ENCODE data around the gene SLC25A27. TPM values are rescaled to one million over a fixed set of nuclear protein-coding genes. Genes with fewer than 3 reads are reported as not detected.
"Not testable (repeated sequence)": the region's sequence is repeated elsewhere in the genome, so short reads cannot be mapped to it uniquely, and the experiment has no call there.

SLC25A27 gene
- total RNA-seq, 2 donors from 2014 or later, result 14.0 to 14.9 TPM

DNA sequence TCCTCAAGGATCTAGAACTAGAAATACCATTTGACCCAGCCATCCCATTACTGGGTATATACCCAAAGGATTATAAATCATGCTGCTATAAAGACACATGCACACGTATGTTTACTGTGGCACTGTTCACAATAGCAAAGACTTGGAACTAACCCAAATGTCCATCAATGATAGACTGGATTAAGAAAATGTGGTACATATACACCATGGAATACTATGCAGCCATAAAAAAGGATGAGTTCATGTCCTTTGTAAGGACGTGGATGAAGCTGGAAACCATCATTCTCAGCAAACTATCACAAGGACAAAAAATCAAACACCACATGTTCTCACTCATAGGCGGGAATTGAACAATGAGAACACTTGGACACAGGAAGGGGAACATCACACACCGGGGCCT, 4.7 kb upstream of the SLC25A27 start:
- DNase-seq (ENCODE audit: low spot score); intact Hi-C loops (cut with DNase I): not testable (repeated sequence)

DNA sequence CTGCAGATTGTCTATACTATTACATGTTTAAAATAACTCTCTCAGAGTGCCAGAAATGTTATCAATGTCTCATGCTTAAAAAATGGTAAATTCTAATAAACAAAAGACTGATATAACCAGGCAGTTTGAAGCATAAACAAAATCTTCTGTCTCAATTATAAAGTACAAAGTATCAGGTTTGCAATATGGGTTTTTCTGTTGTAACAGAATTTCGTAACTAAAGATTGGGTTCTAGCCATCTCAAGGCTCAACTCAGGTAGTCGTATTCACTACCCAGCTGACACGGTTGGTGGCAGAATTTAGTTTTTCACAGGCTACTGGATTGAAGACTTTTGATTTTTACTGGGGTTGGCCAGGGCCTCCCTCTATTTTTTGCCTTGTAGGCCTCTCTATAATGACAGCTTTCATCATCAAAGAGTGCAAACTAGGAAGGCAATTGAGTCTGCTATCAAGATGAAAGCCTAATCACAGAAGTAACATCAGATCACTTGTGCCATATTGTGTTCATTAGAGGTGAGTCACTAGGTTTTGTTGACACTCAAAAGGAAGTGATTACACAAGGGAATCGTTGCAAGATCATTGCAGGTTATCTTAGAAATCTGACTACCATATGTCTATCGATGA, 3.8 kb upstream of the SLC25A27 start:
- DNase-seq (ENCODE audit: low spot score), result no peak
- intact Hi-C loops (cut with DNase I), result no loop called here

DNA sequence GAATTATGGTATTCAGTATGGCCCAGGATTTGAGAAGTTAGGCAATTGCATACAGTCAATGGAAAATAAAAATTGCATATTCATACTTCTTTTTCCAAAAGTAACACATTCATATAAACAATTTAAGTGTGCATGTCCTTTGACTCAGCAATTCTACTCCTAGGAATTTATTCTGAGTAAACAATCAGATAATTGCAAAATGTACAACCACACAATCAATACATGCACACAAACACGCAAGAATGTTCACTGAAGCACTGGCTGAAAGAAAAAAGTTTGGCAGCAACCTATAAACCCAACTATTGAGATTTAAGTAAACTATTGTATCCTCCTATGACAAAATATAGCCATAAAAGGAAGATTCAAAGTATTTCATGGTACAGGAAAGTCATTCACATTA, 1.8 kb upstream of the SLC25A27 start:
- no peak for DNase-seq (ENCODE audit: low spot score)
- intact Hi-C loops (cut with DNase I), result no loop called here

DNA sequence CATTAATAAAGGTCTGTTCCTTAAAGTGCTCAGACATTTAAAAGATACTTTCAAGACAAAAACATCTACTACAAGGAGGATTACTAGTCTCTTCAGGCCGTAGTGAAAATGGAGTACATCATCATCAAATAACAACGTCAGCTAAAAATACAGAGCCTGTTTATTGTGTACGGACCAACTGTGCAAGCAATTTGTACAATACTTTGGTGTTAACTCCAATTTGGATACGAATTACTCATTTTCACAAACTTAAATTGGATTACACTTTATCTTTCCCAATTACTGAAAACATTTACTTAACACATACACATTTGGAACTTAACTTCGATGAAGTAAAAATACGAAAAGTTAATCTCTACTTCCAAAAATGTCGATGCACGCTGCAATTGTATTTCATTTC, 959 bp upstream of the SLC25A27 start:
- DNase-seq (ENCODE audit: low spot score), result no peak
- intact Hi-C loops (cut with DNase I), result no loop called here

DNA sequence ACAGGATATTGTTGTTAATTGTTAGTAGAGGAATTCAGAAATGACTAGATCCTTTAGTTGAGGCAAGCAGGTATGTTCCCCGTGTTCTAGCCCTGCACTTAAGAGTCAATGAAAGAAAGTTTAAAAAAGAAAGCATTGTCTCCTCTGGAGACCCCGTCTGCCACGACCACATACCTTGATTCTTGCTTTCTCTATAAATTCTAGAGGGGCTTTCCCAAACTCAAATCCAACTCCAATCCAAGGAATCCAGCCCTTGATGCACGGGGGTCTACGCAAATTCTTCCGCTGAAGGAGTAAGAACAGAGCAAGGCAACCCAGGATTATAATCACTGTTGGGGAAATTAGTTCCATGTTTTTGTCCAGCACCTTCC, 558 bp upstream of the SLC25A27 start:
- intact Hi-C loops (cut with DNase I), result no loop called here
- DNase-seq (ENCODE audit: low spot score), result no peak

DNA sequence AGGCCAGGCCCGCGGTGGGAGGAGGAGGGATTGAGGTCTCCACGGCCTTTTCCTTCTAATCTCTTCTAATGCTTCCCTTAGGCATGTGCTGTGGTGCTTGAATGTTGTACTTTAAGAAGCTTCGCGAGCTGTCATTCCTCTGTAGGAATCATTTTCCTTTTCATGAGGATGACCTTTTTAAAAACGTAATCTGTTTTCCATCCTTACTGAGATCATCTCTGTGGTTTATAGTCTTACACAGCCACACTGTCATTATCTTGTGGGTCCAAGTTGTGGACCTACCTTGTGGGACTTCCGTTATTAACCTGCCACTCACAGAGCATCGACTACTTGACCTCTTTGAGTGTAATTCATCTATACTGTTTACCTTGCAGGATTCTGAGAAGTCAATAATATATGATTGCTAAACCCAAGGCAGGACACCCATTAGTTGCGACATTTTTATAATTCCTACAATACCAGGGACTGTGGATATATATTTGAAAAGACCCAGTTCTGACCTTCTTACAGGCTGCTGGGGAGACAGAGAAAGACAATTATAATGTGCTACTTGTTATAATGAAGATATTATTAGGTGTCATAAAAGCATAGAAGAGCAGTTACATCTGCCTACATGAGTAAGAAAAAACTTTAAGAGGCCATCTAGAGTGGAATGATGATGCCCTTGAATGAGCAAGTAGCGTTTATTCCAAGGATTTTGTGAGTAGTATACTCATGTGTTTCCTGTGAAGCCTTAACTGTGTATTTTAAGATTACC, 842 bp downstream of the SLC25A27 start:
- DNase-seq (ENCODE audit: low spot score), result no peak
- intact Hi-C loops (cut with DNase I), result no loop called here

DNA sequence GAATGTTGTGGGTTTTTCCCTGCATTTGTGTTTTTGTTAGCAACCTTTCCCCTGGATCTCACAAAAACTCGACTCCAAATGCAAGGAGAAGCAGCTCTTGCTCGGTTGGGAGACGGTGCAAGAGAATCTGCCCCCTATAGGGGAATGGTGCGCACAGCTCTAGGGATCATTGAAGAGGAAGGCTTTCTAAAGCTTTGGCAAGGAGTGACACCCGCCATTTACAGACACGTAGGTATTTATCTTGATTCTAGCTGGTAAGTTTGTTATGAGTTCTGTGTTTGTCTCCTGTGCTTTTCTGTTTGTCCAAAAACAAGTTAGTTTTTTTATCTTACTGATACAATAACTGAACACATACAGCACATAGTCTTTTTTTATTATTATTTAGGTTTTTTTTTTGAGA, 3.0 kb downstream of the SLC25A27 start:
- intact Hi-C loops (cut with DNase I), result no loop called here
- DNase-seq (ENCODE audit: low spot score), result no peak

DNA sequence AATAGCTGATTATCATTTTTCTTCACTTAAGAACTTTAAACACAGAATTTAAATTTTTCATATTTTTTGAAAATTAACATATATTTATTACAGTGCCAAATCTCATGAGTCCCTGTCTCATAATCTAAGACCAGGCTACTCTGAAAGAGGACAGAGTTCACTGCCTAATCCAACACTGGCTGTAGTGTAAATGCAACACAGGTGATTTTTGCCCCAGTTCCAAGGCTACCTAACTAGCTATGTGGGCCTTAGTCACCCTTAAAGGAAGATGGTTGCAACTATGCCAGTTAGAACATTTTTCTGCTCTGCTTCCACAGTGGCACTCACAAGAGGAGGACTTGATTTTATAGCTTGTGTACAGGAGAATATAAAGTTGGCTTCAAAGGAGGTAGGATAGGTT, 4.9 kb downstream of the SLC25A27 start:
- no peak for DNase-seq (ENCODE audit: low spot score)
- intact Hi-C loops (cut with DNase I), result no loop called here

DNA sequence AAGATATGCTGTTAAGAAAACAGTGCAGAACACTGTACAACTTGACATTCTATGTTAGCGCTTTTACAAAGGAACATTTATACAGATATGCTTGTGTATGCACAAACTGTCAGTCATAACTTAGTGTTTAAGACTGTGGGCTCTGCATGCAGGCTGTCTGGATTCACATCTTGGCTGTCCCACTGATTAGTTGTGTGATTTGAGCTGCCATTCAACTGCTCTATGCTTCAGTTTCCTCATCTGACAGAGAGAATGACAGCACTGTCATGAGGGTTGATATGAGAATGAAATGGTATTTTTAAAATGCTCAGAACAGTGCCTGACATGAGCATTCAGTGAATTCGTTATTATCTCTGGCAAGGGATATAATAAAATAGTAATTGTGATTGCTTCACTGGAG, 8.7 kb downstream of the SLC25A27 start:
- intact Hi-C loops (cut with DNase I), result no loop called here
- no peak for DNase-seq (ENCODE audit: low spot score)

DNA sequence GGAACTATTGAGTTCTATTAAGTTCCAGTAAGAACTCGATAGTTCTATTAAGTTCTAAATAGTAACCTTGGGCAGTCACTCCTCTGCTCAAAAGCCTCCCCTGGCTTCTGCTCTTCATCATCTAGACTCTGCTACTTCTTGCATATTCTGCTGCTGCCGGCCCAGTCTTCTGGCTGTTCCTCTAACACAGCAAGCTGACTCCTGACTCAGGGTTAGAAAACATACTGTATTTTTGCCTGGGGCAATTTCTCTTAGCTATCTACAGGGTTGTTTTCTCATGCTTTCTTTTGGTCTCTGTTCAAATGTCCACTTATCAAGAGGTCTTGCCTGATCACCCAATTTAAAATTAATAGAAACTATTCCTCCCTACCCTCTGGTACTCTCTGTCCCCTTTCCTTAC, 14.6 kb downstream of the SLC25A27 start:
- no peak for DNase-seq (ENCODE audit: low spot score)
- intact Hi-C loops (cut with DNase I), result no loop called here

DNA sequence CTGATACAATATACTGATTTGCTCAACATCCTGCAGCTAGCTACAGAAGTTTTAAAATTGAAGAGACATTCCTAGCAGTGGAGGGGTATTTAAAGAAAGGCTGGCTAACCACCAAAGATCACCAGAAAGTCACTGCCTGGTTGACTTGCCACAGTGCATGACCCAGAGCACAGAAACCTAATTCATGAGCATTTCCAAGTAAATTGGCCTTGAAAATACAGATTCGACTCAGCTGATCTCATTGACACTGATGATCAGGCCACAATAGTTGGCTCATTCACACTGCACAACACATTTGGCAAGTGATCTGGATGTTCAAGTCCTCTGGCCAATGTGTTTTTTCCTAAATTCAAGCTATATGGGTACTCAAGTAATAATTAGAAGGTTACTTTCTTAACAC, 21.6 kb downstream of the SLC25A27 start:
- intact Hi-C loops (cut with DNase I), result no loop called here
- no peak for DNase-seq (ENCODE audit: low spot score)

DNA sequence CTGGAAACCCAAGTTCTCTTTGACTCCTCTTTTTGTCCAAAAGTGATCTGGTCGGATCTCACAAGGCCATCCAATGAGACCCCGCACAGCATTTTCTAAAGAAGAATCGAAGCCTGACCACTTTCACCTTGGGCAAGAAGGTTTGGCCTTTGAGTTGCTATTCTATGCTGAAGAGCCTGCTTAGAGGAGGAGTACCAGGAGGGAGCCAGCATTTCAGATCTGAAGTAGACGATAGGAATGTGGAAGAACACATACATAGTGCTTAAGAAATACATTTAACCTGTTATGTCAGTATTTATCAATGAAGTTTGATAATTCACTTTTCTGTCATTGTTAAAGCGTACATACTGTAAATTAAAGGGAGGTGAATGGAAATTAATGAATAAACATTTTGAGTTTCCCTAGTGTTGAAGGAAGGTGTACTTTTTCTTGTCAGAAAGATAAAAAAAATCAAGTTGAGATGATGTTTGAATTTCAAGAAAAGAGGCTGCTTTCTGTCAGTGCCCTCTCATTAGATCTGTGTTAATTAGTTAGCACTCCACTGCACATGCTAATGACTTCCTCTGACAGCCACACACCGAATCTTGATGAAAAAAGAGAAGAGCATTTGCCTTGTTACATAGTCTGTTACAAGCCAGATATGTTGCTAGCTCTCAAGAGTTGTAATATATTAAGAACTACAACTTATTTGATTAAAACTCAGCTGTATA, 24.0 kb downstream of the SLC25A27 start:
- intact Hi-C loops (cut with DNase I), result no loop called here
- DNase-seq (ENCODE audit: low spot score), result no peak

DNA sequence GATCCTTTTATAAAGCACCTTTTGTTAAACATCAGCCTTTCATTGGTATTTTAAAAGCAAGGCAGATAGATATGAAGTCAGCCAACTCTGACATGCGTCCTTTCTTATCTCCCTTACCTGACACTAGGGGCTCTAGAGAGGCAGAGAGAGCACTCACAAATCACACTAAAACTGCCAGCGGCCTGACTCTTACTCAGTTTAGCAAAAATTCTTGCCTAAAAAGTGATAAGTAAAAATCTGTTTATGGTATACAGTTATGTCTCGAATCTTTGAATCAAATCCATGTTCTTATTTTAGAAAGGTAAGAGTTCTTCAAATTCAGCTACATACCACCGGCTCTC, 24.5 kb downstream of the SLC25A27 start:
- DNase-seq (ENCODE audit: low spot score), result no peak
- intact Hi-C loops (cut with DNase I), result no loop called here

DNA sequence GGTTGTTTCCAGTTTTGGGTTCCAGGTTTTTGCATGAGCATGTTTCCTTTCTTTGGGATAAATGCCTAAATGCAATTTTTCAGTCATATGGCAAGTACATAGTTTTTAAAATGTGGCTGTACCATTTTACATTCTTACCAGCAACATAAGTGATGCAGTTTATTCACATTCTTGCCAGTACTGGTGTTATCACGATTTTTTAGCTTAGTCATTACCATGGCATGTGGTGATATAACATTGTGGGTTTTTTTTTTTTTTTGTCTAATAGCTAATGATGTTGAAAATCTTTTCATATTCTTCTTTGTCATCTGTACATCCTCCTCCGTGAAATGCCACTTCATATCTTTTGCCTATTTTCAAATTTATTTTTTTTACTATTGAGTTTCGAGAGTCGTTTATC, 32.0 kb downstream of the SLC25A27 start:
- no peak for DNase-seq (ENCODE audit: low spot score)
- intact Hi-C loops (cut with DNase I), result no loop called here

DNA sequence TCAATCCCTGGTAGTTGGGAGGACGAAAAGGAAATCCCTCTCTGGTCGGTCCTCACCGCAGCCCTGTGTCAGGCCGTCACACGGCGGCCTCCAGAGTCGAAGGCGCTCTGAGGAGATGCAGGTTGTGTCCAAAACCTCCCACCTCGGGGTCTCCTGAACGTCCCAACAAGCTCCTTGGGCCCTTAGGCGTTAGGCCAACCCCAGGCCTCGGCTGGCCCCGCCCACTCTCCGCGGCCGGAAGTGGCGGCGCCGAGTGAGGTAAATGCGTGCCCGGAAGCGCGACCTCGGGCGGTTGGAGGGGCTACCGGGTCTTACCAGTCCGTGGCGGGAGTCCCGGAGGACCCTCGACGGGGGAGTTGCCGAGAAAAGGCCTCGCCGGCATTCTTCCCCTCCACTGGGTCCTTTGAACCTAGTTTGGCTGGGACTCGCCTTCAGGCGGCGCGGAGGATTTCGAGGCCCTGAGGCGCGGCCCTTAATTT, 34.9 kb downstream of the SLC25A27 start, which contains the start of gene TDRD6:
TDRD6 (plus strand) TSS at position 267 of the 479 bp plus-strand sequence. CDS start 244 bp downstream, outside the sequence.
- no peak for DNase-seq (ENCODE audit: low spot score)
- intact Hi-C loops (cut with DNase I), result no loop called here

DNA sequence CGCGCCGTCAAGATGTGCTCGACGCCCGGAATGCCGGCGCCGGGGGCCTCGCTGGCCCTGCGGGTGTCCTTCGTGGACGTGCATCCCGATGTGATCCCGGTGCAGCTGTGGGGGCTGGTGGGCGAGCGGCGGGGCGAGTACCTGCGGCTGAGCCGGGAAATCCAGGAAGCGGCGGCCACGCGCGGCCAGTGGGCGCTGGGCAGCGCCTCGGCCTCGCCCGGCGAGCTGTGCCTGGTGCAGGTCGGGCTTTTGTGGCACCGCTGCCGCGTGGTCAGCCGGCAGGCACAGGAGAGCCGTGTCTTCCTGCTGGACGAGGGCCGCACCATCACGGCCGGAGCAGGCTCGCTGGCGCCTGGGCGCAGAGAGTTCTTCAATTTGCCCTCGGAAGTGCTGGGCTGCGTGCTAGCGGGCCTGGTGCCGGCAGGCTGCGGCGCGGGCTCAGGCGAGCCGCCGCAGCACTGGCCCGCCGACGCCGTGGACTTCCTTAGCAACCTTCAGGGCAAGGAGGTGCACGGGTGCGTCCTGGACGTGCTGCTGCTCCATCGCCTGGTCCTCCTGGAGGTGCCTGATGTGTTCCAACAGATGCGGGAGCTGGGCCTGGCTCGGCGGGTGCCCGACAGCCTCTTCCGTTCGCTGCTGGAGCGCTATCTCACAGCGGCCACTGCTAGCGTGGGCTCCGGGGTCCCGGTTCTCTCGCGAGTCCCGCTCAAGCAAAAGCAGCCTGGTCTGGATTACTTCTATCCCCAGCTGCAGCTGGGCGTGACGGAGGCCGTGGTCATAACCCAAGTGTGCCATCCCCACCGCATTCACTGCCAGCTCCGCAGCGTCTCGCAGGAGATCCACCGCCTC, 35.6 kb downstream of the SLC25A27 start:
- DNase-seq (ENCODE audit: low spot score), result peak; percentile 80
- intact Hi-C loops (cut with DNase I), result no loop called here

DNA sequence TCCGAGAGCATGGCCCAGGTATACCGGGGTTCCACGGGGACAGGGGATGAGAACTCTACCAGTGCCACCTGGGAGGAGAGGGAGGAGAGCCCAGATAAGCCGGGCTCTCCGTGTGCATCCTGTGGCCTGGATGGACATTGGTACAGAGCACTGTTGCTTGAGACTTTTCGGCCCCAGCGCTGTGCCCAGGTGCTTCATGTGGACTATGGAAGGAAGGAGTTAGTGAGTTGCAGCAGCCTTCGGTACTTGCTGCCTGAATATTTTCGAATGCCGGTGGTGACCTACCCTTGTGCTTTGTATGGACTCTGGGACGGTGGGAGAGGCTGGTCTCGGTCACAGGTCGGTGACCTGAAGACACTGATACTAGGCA, 36.2 kb downstream of the SLC25A27 start:
- DNase-seq (ENCODE audit: low spot score), result no peak
- intact Hi-C loops (cut with DNase I), result no loop called here

DNA sequence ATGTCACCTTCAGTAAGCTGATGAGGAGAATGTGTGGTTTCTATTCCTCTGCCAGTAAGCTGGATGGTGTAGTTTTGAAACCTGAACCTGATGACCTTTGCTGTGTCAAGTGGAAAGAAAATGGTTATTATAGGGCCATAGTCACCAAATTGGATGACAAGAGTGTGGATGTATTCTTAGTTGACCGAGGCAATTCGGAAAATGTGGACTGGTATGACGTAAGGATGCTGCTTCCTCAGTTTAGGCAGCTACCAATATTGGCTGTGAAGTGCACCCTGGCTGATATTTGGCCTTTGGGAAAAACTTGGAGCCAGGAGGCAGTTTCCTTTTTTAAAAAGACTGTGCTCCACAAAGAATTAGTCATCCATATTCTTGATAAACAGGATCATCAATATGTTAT, 36.9 kb downstream of the SLC25A27 start:
- DNase-seq (ENCODE audit: low spot score), result no peak
- intact Hi-C loops (cut with DNase I), result no loop called here

DNA sequence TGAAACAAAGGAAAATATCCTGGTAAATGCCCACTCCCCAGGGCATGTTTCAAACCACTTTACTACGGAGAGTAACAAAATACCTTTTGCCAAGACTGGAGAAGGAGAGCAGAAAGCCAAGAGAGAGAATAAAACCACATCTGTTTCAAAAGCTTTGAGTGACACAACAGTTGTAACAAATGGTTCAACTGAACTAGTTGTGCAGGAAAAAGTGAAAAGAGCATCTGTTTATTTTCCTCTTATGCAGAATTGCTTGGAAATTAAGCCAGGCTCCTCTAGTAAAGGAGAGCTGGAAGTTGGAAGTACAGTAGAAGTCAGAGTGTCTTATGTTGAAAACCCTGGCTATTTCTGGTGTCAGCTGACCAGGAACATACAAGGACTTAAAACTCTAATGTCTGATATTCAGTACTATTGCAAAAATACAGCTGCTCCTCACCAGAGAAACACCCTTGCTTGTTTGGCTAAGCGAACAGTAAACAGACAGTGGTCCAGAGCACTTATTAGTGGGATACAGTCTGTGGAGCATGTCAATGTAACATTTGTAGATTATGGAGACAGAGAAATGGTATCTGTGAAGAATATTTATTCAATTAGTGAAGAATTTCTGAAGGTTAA, 37.5 kb downstream of the SLC25A27 start:
- intact Hi-C loops (cut with DNase I), result no loop called here
- no peak for DNase-seq (ENCODE audit: low spot score)

Data from posterior vena cava (tissue), 2 donors.